Measurements from ENCODE around the gene LYVE1.

The LYVE1 gene

DNA sequence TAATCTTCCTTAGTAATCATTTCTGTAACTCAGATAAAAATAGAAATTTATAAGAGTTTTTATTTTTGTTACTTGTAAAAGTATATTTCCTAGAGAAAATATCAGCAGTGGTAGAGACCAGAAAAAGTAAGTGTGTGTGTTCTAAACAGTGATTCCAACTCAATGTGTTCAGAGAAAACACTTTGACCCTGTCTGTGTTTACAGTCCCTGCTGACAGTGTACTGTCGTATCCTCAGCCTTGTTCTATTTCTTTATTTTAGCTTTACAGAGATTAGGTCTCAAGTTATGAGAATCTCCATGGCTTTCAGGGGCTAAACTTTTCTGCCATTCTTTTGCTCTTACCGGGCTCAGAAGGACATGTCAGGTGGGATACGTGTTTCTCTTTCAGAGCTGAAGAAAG is 10.2 kb downstream of the LYVE1 start:
- ChIA-PET CTCF (interaction anchor here (1.6 kb wide), 1 partner anchor 17 kb away, joined by 13 read pairs; the partner anchor contains the start of gene RNF141), POLR2A (no interaction called here)
- DNase-seq (ENCODE audit: extremely low spot score), result no peak
- TF ChIP-seq, protein P1, sequence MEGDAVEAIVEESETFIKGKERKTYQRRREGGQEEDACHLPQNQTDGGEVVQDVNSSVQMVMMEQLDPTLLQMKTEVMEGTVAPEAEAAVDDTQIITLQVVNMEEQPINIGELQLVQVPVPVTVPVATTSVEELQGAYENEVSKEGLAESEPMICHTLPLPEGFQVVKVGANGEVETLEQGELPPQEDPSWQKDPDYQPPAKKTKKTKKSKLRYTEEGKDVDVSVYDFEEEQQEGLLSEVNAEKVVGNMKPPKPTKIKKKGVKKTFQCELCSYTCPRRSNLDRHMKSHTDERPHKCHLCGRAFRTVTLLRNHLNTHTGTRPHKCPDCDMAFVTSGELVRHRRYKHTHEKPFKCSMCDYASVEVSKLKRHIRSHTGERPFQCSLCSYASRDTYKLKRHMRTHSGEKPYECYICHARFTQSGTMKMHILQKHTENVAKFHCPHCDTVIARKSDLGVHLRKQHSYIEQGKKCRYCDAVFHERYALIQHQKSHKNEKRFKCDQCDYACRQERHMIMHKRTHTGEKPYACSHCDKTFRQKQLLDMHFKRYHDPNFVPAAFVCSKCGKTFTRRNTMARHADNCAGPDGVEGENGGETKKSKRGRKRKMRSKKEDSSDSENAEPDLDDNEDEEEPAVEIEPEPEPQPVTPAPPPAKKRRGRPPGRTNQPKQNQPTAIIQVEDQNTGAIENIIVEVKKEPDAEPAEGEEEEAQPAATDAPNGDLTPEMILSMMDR (IDR thresholded peaks at IDR 0.05; ENCODE audit: control extremely low read depth, extremely low read depth, low read depth, missing control alignments), result no peak

DNA sequence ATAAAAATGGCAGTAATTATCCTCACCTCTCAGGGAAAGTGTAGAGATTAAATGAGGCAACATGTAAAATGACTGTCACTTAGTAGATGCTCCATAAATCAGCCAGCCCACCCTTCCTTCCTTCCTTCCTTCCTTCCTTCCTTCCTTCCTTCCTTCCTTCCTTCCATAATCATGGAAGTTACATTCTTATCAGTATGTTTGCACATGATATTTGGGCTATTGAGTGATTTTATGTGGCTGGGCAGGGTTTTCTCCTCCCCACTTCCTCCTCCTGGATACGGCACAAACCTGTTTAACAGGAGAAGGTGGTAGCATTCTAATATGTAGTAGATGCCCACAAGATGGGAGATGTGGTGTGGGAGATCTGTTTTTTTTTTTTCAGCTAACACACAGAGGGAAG is 11.9 kb downstream of the LYVE1 start:
- no peak for DNase-seq (ENCODE audit: extremely low spot score)
- TF ChIP-seq, protein P1 (IDR thresholded peaks at IDR 0.05; ENCODE audit: control extremely low read depth, extremely low read depth, low read depth, missing control alignments), result no peak
- ChIA-PET CTCF (interaction anchor here (1.9 kb wide), 1 partner anchor 8 kb away, joined by 5 read pairs; no protein-coding TSS in a partner anchor), POLR2A (no interaction called here)

DNA sequence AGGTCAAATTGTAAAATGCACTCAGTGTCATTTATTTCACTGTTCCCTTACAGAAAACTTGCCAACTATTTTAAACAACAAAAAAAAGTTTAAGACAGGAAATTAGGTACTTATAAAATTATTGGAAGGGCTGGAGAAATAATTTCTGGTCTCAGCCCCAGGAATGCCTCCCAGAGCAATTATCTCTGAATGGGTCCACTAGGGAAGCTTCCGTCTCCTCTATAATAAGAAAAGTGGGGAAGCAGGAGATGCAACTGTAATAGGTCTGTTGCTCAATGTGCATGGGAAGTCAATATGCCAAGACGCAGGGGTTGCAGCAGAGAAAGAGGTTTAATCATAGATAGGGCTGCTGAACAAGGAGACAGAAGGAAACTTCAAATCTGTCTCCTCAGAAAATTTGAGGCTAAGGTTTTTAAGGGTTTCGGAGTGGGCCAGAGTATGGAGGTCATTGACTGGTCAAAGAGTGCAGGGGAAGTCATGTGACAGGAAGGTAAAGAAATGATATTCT is 16.6 kb downstream of the LYVE1 start:
- TF ChIP-seq, protein P1 (IDR thresholded peaks at IDR 0.05; ENCODE audit: control extremely low read depth, extremely low read depth, low read depth, missing control alignments), result no peak
- POLR2A ChIA-PET, result no interaction called here
- CTCF ChIA-PET, result interaction anchor here (1.1 to 2.9 kb wide), 2 partner anchors 11 to 46 kb away, joined by 3 to 14 read pairs; partner anchors contain the start of gene RNF141
- DNase-seq (ENCODE audit: extremely low spot score), result no peak

DNA sequence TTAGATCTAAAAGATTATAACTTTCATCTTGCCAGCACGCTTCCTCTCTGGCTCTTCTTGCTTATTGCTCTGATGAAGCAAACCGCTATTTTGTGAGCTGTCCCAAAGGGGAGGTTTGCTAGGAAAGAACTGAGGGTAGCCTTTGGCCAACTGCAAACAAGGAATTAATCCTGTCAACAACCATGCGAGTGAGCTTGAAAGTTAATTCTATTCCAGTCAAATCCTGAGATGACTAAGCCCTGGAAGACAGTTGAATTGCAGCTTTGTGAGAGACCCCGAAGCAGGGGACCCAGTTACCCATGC is 17.2 kb downstream of the LYVE1 start:
- CTCF ChIA-PET, result interaction anchor here (1.1 to 2.9 kb wide), 2 partner anchors 10 to 47 kb away, joined by 3 to 14 read pairs; partner anchors contain the start of gene RNF141
- TF ChIP-seq, protein P1 (IDR thresholded peaks at IDR 0.05; ENCODE audit: control extremely low read depth, extremely low read depth, low read depth, missing control alignments), result no peak
- no peak for DNase-seq (ENCODE audit: extremely low spot score)
- POLR2A ChIA-PET, result no interaction called here

DNA sequence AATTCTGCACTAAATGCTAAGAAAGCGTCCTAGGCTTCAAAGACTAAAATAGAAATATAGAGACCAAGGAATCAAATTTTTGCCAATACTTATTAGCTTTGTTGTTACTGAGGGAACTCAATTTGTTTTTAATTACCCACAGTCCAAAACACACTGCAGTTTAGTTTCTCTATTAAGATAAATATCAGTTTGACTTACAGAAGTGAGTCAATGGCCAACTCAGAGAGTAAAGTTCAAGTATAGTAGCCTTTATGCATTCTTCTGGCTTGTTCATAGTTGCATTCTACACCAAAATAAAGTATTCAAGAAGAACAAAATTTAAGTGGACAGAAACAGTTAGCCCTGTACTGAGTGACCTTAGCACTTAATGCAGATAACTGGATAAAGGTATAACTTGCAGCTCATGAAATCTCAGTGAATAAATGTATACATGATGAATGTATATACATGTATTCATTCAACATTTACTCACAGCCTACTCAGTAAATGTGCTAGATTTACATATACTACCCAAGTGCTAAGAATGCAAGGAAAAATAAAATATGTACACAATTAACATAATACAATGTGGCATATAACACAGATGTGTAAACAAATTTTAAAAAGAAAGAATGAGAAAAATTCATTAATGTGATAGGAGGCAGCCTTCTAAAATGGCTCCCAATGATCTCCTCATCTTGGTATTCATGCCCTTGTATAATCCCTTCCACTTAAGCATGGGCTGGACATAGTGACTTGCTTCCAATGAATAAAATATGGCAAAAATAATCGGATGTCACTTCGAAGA is 17.8 kb downstream of the LYVE1 start:
- no peak for DNase-seq (ENCODE audit: extremely low spot score)
- POLR2A ChIA-PET, result no interaction called here
- TF ChIP-seq, protein P1 (IDR thresholded peaks at IDR 0.05; ENCODE audit: control extremely low read depth, extremely low read depth, low read depth, missing control alignments), result no peak
- CTCF ChIA-PET, result interaction anchor here (0.8 to 2.9 kb wide), 2 partner anchors 10 to 89 kb away, joined by 3 to 14 read pairs; partner anchors contain the start of gene RNF141

DNA sequence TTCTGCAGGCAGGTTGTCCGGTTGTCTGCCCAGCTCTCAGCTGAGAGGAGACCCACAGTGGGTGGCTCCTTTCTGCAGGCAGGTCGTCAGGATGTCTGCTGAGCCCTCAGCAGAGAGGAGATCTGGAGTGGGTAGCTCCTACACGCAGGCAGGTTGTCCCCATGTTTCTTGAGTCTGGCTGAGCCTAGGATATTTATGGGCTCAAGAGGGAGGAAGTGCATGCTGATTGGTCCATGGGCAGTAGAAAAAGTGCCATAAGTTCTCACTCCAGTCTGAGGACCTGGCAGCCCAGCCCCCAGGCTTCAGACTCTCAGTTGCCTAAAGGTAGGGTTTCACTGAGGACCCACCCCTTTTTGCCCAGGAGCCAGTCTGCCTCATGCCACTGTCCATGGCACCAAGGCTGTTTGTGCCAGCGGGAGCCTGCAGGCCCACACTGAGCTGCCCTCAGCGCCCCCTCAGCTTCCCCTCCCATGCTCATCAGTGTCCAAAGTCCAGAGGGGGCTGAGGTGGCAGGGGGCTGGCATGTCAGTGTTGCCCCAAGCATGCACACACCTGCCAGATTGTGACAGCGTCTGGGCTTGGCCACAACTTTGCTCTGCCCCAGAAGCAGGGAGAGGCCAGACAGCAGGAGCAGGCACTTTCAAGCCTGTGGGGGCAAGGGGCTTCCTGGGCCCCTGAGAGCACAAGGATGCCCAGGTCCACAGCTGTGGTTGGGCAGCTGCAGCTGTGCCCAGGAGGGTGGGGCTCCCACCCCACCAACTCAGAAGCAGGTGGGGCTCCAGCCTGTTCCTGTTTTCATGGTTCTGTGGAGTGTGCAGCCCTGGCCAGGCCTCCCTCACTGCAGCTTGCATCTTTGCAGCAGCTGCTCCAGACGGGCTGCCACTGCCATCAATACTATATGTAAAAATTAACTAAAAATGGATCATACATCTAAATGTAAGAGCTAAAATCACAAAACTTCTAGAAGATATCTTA is 23.7 kb downstream of the LYVE1 start:
- no peak for DNase-seq (ENCODE audit: extremely low spot score)
- CTCF ChIA-PET, result interaction anchor here (1.1 to 5.7 kb wide), 3 partner anchors 11 to 26 kb away, joined by 3 to 47 read pairs (median 3); no protein-coding TSS in a partner anchor
- TF ChIP-seq, protein P1 (IDR thresholded peaks at IDR 0.05; ENCODE audit: control extremely low read depth, extremely low read depth, low read depth, missing control alignments), result no peak
- POLR2A ChIA-PET, result no interaction called here
